Esophagus (tissue), 2 donors: Measurements from ENCODE around the gene TWSG1. TPM values are rescaled to one million over a fixed set of nuclear protein-coding genes. Genes with fewer than 3 reads are reported as not detected.
"Not testable (repeated sequence)": the region's sequence is repeated elsewhere in the genome, so short reads cannot be mapped to it uniquely, and the experiment has no call there.

Experiments
- H3K27ac ChIP-seq, 2 donors: one replicate each; pipeline ENCODE4 v1.5.1; 2013; ENCODE audit warnings: low read depth in 2 of 2, mild to moderate bottlenecking in 2 of 2, inconsistent platforms in 1 of 2, low read length in 1 of 2, moderate library complexity in 1 of 2
- H3K27me3 ChIP-seq, 2 donors: one replicate each; pipeline ENCODE4 v1.6.1; 2013; ENCODE audit warnings: low read length in 2 of 2, control low read depth in 1 of 2, mild to moderate bottlenecking in 1 of 2; ENCODE audit not compliant: insufficient read depth in 2 of 2, control insufficient read depth in 1 of 2
- H3K36me3 ChIP-seq, 2 donors: one replicate each; pipeline ENCODE4 v1.6.1; 2013; ENCODE audit warnings: low read length in 1 of 2; ENCODE audit not compliant: control insufficient read depth in 2 of 2, insufficient read depth in 2 of 2
- H3K4me1 ChIP-seq, 2 donors: one replicate each; pipeline ENCODE4 v1.6.1; 2013; ENCODE audit warnings: low read length in 1 of 2; ENCODE audit not compliant: control insufficient read depth in 2 of 2, insufficient read depth in 2 of 2
- H3K4me3 ChIP-seq, 2 donors: one replicate each; pipeline ENCODE4 v1.5.1; 2013; ENCODE audit warnings: low read length in 2 of 2, mild to moderate bottlenecking in 2 of 2, low read depth in 1 of 2, moderate library complexity in 1 of 2
- H3K9me3 ChIP-seq, 2 donors: one replicate each; pipeline ENCODE4 v1.6.1; 2013; ENCODE audit warnings: mild to moderate bottlenecking in 2 of 2, low read depth in 1 of 2, low read length in 1 of 2, moderate library complexity in 1 of 2; ENCODE audit not compliant: control insufficient read depth in 2 of 2, insufficient read depth in 1 of 2
- WGBS, 2 donors: extraction: QIAGEN DNeasy Blood & Tissue Kit; methylation state at CpG; one replicate each; pipeline ENCODE4 v1.1.7; 2013; 5-methylcytosine and 5-hydroxymethylcytosine counted together
- polyA plus RNA-seq, 2 donors: library from polyadenylated mRNA; stranded (reverse); fragments of 200-250 nt; gene quantifications; one replicate each; pipeline ENCODE4 v1.2.3, GENCODE V29; 2013
- donor health status: healthy with polysubstance abuse.
- donor health status: Bipolar disorder and iron deficiency.

TWSG1 gene
- polyA plus RNA-seq, 2 donors, result 5.2 to 10.2 TPM

DNA sequence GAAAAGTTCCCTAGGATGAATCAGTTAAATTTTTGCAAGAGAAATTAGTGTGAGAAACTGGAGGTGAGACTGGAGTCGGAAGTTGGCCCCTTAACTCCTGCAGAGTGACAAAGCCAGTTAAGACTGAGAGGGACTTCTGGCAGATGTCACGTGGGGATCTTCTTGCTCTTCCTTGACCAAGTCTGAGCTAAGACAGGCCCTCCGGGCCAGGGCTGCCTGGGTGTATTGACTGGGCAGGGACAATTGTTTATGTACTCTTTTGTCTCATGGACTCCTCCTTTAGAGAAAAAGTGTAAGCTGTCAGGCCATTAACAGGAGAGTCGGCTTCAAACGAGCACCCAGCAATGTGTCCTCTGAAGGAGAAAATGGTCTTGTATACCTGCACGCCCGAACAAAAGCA, 92.2 kb downstream of the TWSG1 start:
- Histone ChIP-seq H3K9me3 (peaks cover 0 to 5% of the 10 kb centered on the region in 2 donors), H3K4me1 (peaks cover 0 to 6% of the 10 kb centered on the region in 2 donors), H3K27me3 (no peaks in the 10 kb centered on the region), H3K36me3 (no peaks in the 10 kb centered on the region), H3K4me3 (no peak overlapping the region), H3K27ac (no peak overlapping the region)
- 88 to 89% methylated on average over 7 of the region's 7 CpGs for WGBS, 2 donors

DNA sequence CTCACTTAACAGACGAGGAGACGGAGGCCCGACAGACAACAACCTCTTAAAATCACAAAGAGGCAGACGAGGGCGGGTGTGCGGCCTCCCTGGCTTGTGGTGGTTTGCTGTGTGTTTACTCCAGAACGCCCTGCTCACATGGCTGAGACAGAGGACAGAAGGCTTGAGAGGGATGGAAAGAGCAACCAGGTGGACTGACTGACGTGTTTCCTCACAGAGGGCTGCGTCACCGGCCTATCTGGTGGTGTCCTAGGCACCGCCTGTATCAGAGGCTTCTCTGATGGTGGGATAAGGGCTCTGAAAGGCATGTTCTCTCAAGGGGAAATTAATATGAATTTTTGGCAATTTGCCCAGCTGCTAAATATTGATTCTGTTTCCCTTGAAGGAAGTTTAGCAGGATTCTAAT, 93.7 kb downstream of the TWSG1 start:
- peak overlapping the region in 1 of 2 donors; percentile 29 for H3K27ac ChIP-seq
- peaks cover 0 to 6% of the 10 kb centered on the region in 2 donors for H3K4me1 ChIP-seq
- WGBS, 2 donors, result 89 to 90% methylated on average over 11 of the region's 11 CpGs
- H3K4me3 ChIP-seq, result no peak overlapping the region
- H3K9me3 ChIP-seq, result peaks cover 0 to 5% of the 10 kb centered on the region in 2 donors
- H3K36me3 ChIP-seq, result no peaks in the 10 kb centered on the region
- H3K27me3 ChIP-seq, result no peaks in the 10 kb centered on the region

DNA sequence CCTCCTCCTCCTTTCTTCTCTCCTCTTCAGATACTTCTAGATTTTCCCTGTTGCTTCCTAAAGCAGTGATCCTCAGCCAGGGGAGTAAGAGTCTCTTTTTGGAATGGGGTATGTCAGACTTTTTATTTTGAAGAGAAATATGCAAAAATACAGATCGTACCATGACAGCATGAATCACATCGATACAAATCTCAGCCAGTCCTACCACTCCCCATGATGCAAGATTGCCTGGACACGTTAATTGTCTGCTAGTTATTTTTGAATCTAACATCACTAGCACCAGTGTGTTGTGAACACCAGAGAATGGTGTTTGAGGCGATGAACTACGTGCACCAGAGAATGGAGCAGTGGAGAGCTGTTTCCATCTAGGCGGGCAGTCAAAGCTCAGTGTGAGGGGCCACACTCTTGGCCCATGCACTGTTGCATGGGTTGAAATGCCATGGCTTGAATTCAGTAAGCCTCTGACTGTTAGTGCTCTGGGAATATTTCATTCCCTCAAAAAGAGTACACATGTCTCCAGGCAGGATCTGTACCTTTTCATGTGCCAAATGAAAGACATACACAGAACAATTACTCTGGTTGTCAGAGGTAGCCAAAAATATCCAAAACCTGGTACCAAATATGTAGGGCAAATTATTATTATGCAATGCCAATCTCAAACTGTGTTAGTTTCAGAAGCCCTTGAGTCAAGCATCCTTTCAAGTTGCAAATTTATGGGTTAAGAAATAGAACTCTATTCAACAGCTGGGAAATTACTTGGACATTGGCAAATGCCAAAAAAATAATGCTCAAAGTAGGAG, 94.5 kb downstream of the TWSG1 start:
- WGBS, 2 donors, result 51 to 63% methylated on average over 6 of the region's 6 CpGs
- peaks cover 0 to 6% of the 10 kb centered on the region in 2 donors for H3K4me1 ChIP-seq
- peaks cover 0 to 5% of the 10 kb centered on the region in 2 donors for H3K9me3 ChIP-seq
- H3K36me3 ChIP-seq, result no peaks in the 10 kb centered on the region
- no peak overlapping the region for H3K4me3 ChIP-seq
- no peaks in the 10 kb centered on the region for H3K27me3 ChIP-seq
- peak overlapping the region; percentile 66 to 73 for H3K27ac ChIP-seq

DNA sequence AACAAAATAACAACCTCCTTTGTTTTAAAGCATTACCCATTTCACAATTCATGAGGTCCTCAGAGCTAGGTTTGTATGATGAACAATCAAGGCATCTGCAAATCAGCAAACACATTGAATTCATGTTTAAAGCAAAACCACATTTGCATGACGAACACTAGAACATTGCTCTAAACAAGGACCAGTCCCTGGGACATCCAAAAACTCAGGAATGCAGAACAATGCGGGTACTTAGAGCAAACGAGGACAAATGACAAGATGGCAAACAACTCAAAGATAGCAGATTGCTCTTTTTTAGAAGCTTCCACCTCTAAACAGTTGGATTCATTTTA, 95.1 kb downstream of the TWSG1 start:
- no peaks in the 10 kb centered on the region for H3K36me3 ChIP-seq
- peaks cover 0 to 6% of the 10 kb centered on the region in 2 donors for H3K4me1 ChIP-seq
- H3K27ac ChIP-seq, result no peak overlapping the region
- H3K4me3 ChIP-seq, result no peak overlapping the region
- H3K27me3 ChIP-seq, result no peaks in the 10 kb centered on the region
- peaks cover 0 to 3% of the 10 kb centered on the region in 2 donors for H3K9me3 ChIP-seq
- 36 to 41% methylated on average over 3 of the region's 3 CpGs for whole genome bisulfite sequencing, 2 donors

DNA sequence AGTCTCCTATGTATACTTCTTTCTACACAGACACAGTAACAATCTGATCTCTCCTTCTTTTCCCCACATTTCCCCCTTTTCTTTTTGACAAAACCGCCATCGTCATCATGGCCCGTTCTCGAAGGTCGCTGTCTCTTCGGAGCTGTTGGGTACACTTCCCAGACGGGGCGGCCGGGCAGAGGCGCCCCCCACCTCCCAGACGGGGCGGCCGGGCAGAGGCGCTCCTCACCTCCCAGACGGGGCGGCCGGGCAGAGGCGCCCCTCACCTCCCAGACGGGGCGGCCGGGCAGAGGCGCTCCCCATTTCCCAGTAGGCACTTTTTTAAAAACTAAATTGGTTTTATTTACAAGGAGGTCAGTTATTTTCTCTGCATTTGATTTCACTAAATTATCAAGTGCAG, 95.7 kb downstream of the TWSG1 start:
- not testable (repeated sequence) for H3K27me3 ChIP-seq, H3K36me3 ChIP-seq, H3K9me3 ChIP-seq, H3K4me1 ChIP-seq, H3K27ac ChIP-seq, H3K4me3 ChIP-seq
- 91 to 94% methylated on average over 22 of the region's 22 CpGs for WGBS, 2 donors

DNA sequence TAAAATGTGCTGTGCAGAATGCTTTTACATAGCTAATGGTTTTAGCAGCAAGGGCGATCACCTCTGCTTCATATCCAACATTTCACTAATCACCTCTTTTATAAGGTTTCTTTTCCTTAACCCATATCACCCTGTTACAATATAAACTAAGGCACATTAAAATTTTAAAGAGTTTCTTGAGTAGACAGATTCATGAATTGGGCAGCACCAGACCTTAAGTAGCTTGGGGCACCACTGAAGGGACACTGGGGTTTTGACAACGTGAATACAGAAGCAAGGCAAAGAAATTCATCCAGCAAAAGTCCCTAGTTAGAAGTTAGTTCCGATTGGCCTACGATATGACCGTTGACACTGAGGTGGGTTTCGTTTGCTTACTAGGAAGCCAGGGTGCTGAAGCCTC, 96.7 kb downstream of the TWSG1 start:
- no peaks in the 10 kb centered on the region for H3K9me3 ChIP-seq
- no peaks in the 10 kb centered on the region for H3K27me3 ChIP-seq
- no peak overlapping the region for H3K27ac ChIP-seq
- no peaks in the 10 kb centered on the region for H3K36me3 ChIP-seq
- H3K4me3 ChIP-seq, result no peak overlapping the region
- peaks cover 0 to 6% of the 10 kb centered on the region in 2 donors for H3K4me1 ChIP-seq
- 88 to 92% methylated on average over 6 of the region's 6 CpGs for WGBS, 2 donors

DNA sequence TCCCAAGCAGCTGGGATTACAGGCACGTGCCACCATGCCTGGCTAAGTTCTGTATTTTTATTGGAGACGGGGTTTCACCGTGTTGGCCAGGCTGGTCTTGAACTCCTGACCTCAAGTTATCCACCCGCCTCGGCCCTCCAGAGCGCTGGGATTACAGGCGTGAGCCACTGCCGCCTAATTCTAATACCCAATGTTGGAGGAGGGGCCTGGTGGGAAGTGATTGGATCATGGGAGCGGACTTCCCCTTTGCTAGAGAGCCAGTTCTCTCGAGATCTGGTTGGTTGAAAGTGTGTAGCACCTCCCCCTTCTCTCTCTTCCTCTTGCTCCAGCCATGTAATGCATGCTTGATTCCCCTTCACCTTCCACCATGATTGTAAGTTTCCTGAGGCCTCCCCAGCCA, 98.5 kb downstream of the TWSG1 start:
- H3K27me3 ChIP-seq, H3K4me3 ChIP-seq, H3K36me3 ChIP-seq, H3K27ac ChIP-seq, H3K4me1 ChIP-seq, H3K9me3 ChIP-seq: not testable (repeated sequence)
- 92 to 94% methylated on average over 10 of the region's 10 CpGs for WGBS, 2 donors

DNA sequence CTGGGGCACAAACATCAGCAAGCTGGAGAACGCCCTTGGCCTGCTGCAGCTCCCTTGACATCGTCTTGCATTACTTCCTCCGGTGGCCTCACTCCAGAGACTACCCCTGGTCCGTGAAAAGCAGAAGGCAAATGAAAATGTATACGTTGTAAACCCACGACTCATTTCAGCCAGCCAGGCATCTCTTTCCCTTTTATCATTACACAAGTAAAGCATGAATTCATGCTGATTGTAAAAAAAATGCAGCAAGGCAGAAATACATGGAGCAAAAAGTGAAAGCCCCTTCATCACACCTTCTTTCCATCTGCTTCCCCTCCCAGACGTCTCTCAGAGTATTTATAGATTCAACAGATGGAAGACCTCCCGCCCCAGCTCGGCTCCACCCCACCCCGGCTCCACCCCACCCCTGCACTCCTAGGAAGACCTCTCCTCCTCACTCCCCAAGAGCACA, 99.1 kb downstream of the TWSG1 start:
- no peaks in the 10 kb centered on the region for H3K9me3 ChIP-seq
- peaks cover 0 to 3% of the 10 kb centered on the region in 2 donors for H3K4me1 ChIP-seq
- WGBS, 2 donors, result 39 to 44% methylated on average over 10 of the region's 10 CpGs
- H3K27me3 ChIP-seq, result no peaks in the 10 kb centered on the region
- H3K36me3 ChIP-seq, result no peaks in the 10 kb centered on the region
- no peak overlapping the region for H3K27ac ChIP-seq
- H3K4me3 ChIP-seq, result no peak overlapping the region

DNA sequence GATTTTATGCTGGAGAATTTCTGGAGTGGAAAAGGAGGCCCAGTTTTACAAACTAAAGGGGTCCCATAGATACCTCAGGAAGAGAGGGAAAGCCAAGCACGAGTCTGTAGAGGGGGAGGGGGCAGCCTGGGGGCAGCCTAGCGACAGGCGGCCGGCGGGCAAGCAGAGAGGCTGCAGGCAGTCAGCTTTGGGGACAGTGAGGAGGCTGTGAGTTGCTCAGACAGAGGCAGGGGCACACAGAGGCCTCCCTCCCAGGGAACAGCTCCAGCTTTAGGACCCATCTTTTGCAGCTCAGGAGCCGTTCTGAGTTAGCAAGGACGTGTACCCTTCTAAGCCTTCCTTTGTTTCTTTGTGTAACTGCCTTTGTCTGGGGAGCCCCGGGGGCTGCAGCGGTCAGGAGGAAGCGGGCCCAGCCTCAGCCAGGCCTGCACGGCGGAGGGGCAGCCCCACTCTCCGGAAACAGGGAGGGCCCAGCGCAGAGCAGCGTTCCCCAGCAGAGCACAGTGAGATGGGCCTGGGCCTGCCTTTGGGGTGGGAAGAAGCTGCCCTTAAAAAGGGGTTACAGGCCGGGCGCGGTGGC, 99.6 kb downstream of the TWSG1 start:
- Histone ChIP-seq H3K4me1 (peaks cover 0 to under 1% of the 10 kb centered on the region in 2 donors), H3K4me3 (no peak overlapping the region)
- 65 to 66% methylated on average over 18 of the region's 18 CpGs for WGBS, 2 donors

DNA sequence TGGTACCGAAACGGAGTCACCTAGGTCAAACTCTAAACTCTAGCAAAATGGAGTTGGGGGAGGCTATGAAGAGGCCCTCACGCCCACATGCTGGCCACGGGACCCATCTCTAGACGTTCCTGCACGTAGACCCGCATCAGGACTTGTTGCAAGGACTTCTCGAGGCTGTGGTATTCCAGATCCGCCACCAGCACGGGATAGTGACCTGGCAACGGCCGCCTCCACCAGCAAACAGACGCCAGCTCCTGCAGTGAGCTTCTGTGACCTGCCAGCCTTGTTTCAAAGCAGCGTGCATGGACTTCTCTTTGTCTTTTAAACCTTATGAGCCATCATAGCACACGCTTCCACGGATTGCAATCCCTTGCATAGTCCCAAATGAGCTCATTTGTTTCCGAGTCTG, 100.5 kb downstream of the TWSG1 start:
- WGBS, 2 donors, result 93 to 95% methylated on average over 17 of the region's 17 CpGs
- Histone ChIP-seq H3K27me3 (no peaks in the 10 kb centered on the region), H3K4me3 (no peak overlapping the region), H3K27ac (no peak overlapping the region), H3K4me1 (no peaks in the 10 kb centered on the region), H3K9me3 (no peaks in the 10 kb centered on the region), H3K36me3 (no peaks in the 10 kb centered on the region)

More for the DNA sequence above, 99.6 kb downstream of the TWSG1 start:
- no peak overlapping the region for H3K27ac ChIP-seq
- no peaks in the 10 kb centered on the region for H3K36me3 ChIP-seq
- no peaks in the 10 kb centered on the region for H3K27me3 ChIP-seq
- no peaks in the 10 kb centered on the region for H3K9me3 ChIP-seq
